ENCODE measurements around the gene CCDC138. TPM values are rescaled to one million over a fixed set of nuclear protein-coding genes. Genes with fewer than 3 reads are reported as not detected.
A peak's percentile ranks its signal among the peaks of the same experiment; 100 is the strongest.

Gene CCDC138
- total and polyA plus RNA-seq, 2 of the 13 experiments (the other 11 are each of a cell fraction or from before 2014, with no cell fraction given) = 5.6 to 32.5 TPM

GRCh38 chr2:108786354-108787215 is at the start of gene CCDC138 (continued):
- TF ChIP-seq BORCS8-MEF2B (CRISPR knock-in tag; IDR thresholded peaks at IDR 0.05) = peak; percentile 81; the same call in 1 of the 2 replicates
- peak; percentile 80; the same call in 1 of the 2 replicates for TF ChIP-seq SMYD3 (CRISPR knock-in tag; IDR thresholded peaks at IDR 0.05)
- peak; percentile 52; the same call in 1 of the 2 replicates for TF ChIP-seq ZFP41 (CRISPR knock-in tag; IDR thresholded peaks at IDR 0.05; ENCODE audit: borderline replicate concordance)
- TF ChIP-seq FOXC1 (CRISPR knock-in tag; IDR thresholded peaks at IDR 0.05; ENCODE audit: borderline replicate concordance) = peak; percentile 92; the same call in 1 of the 2 replicates
- no peak for TF ChIP-seq KDM1A (CRISPR knock-in tag; IDR thresholded peaks at IDR 0.05)
- TF ChIP-seq UBTF (CRISPR knock-in tag; IDR thresholded peaks at IDR 0.05) = peak; percentile 96
- TF ChIP-seq ATF4 (CRISPR knock-in tag; IDR thresholded peaks at IDR 0.05) = peak in 1 of 2 experiments; percentile 59; a peak in 1 of 4 replicates
- peak; percentile 58; the same call in 1 of the 2 replicates for TF ChIP-seq ZBTB10 (CRISPR knock-in tag; IDR thresholded peaks at IDR 0.05; ENCODE audit: borderline replicate concordance)
- TF ChIP-seq IKZF1 (IDR thresholded peaks at IDR 0.05) = no peak
- no peak for TF ChIP-seq ZKSCAN5 (CRISPR knock-in tag; IDR thresholded peaks at IDR 0.05)
- peak; percentile 81; the same call in 1 of the 2 replicates for TF ChIP-seq ZNF567 (CRISPR knock-in tag; IDR thresholded peaks at IDR 0.05; ENCODE audit: borderline replicate concordance)
- TF ChIP-seq HOXA5 (CRISPR knock-in tag; IDR thresholded peaks at IDR 0.05) = peak; percentile 73; the same call in 1 of the 2 replicates
- peak; percentile 53; the same call in 1 of the 2 replicates for TF ChIP-seq PBX3 (CRISPR knock-in tag; IDR thresholded peaks at IDR 0.05; ENCODE audit: borderline replicate concordance)
- TF ChIP-seq ZGPAT (CRISPR knock-in tag; IDR thresholded peaks at IDR 0.05) = peak; percentile 92
- no peak for TF ChIP-seq ZBTB44 (CRISPR knock-in tag; IDR thresholded peaks at IDR 0.05)

Data from HepG2 (cell line).